NT2/D1 (cell line): Measurements from ENCODE around the gene TMEM253.

Experiments used
- DNase-seq: peaks from one replicate; pipeline ENCODE4 v3.0.0-alpha.2; 2011; ENCODE audit warnings: low read depth, low spot score
- H3K27me3 ChIP-seq: 2 replicates; pipeline ENCODE4 v1.6.0; 2011; ENCODE audit warnings: mild to moderate bottlenecking; ENCODE audit not compliant: insufficient read length, insufficient read depth
- H3K36me3 ChIP-seq: 2 replicates; pipeline ENCODE4 v1.6.1; 2011; ENCODE audit warnings: mild to moderate bottlenecking, low read length, mixed read lengths; ENCODE audit not compliant: insufficient read depth, insufficient read length
- H3K4me1 ChIP-seq: 2 replicates; pipeline ENCODE4 v1.5.1; 2011; ENCODE audit not compliant: insufficient read depth, insufficient read length
- H3K4me3 ChIP-seq: 2 replicates; pipeline ENCODE4 v1.5.1; 2011; ENCODE audit warnings: low read depth; ENCODE audit not compliant: insufficient read length
- H3K9ac ChIP-seq: 2 replicates; pipeline ENCODE4 v1.6.0; 2011; ENCODE audit warnings: low read depth; ENCODE audit not compliant: insufficient read length
- H3K9me3 ChIP-seq: 2 replicates; pipeline ENCODE4 v1.5.1; 2011; ENCODE audit warnings: mild to moderate bottlenecking, low read length; ENCODE audit not compliant: insufficient read depth
- SUZ12 ChIP-seq: IDR thresholded peaks from 2 replicates; pipeline ENCODE4 v1.6.1; 2011; ENCODE audit not compliant: insufficient read length, insufficient read depth; ENCODE audit errors: extremely low read depth
- YY1 ChIP-seq: IDR thresholded peaks from 2 replicates; pipeline ENCODE4 v1.6.1; 2011; ENCODE audit not compliant: insufficient read length, insufficient read depth
- ZNF274 ChIP-seq: IDR thresholded peaks from 2 replicates; pipeline ENCODE4 v1.6.1; 2011; ENCODE audit warnings: mild to moderate bottlenecking, low read depth, low read length

TMEM253 gene

GRCh38 chr14:21103710-21104447 is 3.0 kb downstream of the TMEM253 start:
- DNase-seq = peak; percentile 89
- Histone ChIP-seq H3K4me3 (peak overlapping the region; percentile 83), H3K9me3 (no peaks in the 10 kb centered on the region), H3K4me1 (peaks cover 13% of the 10 kb centered on the region), H3K36me3 (peaks cover 2% of the 10 kb centered on the region), H3K27me3 (no peaks in the 10 kb centered on the region), H3K9ac (peak overlapping the region; percentile 96)
- TF ChIP-seq SUZ12 (no peak), ZNF274 (no peak), YY1 (no peak)

DNA sequence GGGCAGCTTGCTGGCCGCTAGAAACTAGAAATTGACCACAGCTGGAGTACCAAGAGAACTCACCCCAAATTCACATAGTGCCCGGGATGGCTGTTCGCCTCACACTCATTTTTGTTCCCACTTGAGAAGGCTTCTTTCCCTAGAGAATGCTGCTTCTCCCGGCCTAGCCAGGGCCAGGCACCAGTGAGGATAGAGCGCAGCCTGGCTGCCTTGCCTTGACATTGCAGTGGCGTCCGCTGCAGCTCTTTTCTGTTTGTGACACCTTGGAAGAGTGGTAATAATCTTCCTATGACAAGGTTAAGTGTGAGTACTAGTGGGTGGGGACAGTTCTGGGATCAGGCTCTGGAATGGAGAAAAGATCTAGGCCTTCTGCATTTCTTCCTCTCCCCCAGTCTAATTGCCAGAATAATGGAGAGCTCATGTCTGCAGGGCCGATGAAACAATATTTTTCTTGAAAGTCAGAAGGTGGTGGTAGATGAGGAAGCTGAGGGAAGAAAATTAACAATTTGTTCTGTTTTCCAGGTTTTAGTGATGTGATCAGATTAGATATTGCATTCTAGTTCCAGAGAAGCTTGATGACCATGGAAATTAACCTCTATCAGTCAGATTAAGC is 3.7 kb downstream of the TMEM253 start:
- TF ChIP-seq SUZ12 = no peak
- TF ChIP-seq YY1 = no peak
- no peak for TF ChIP-seq ZNF274
- no peaks in the 10 kb centered on the region for H3K27me3 ChIP-seq
- no peak for DNase-seq
- H3K9me3 ChIP-seq = no peaks in the 10 kb centered on the region
- H3K4me3 ChIP-seq = peak overlapping the region; percentile 83
- H3K36me3 ChIP-seq = peaks cover 2% of the 10 kb centered on the region
- H3K9ac ChIP-seq = peak overlapping the region; percentile 96
- H3K4me1 ChIP-seq = peaks cover 13% of the 10 kb centered on the region

- Histone ChIP-seq H3K36me3 (peaks cover 2% of the 10 kb centered on the region), H3K27me3 (no peaks in the 10 kb centered on the region), H3K9me3 (no peaks in the 10 kb centered on the region), H3K4me3 (no peak overlapping the region), H3K4me1 (peaks cover 13% of the 10 kb centered on the region), H3K9ac (peak overlapping the region; percentile 96)
- no peak for DNase-seq
- TF ChIP-seq SUZ12 = no peak
- no peak for TF ChIP-seq ZNF274
- no peak for TF ChIP-seq YY1
These were observed 4.2 kb downstream of the TMEM253 start for GRCh38 chr14:21105095-21105494.

DNA sequence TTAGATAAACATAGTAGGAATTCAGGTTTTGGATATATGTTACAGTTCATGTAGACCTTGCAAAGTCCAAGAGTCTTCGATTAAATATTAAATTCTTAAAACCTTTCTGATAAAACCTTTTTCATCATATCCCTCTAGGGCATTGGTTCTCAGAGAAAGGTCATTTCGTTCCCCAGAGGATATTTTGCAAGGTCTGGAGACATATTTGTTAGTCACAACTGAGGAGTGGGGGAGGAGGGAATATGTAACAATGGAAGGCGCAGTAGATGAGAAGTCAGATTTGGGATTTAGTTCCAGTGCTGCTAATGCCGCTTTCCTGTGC is 5.3 kb downstream of the TMEM253 start:
- H3K4me3 ChIP-seq = no peak overlapping the region

GRCh38 chr14:21106498-21107282 is 5.8 kb downstream of the TMEM253 start:
- DNase-seq = no peak
- TF ChIP-seq ZNF274 (no peak), SUZ12 (no peak), YY1 (no peak)
- H3K4me1 ChIP-seq = peaks cover 10% of the 10 kb centered on the region

More for the DNA sequence above, 5.3 kb downstream of the TMEM253 start:
- no peaks in the 10 kb centered on the region for H3K9me3 ChIP-seq
- H3K27me3 ChIP-seq = no peaks in the 10 kb centered on the region
- TF ChIP-seq SUZ12 (no peak), ZNF274 (no peak), YY1 (no peak)
- H3K9ac ChIP-seq = no peak overlapping the region
- peaks cover 11% of the 10 kb centered on the region for H3K4me1 ChIP-seq
- DNase-seq = no peak
- peaks cover 2% of the 10 kb centered on the region for H3K36me3 ChIP-seq

GRCh38 chr14:21107283-21107800 is 6.5 kb downstream of the TMEM253 start:
- no peak for DNase-seq

More at GRCh38 chr14:21106498-21107282, 5.8 kb downstream of the TMEM253 start:
- Histone ChIP-seq H3K27me3 (no peaks in the 10 kb centered on the region), H3K9me3 (no peaks in the 10 kb centered on the region), H3K36me3 (no peaks in the 10 kb centered on the region), H3K9ac (no peak overlapping the region), H3K4me3 (no peak overlapping the region)

DNA sequence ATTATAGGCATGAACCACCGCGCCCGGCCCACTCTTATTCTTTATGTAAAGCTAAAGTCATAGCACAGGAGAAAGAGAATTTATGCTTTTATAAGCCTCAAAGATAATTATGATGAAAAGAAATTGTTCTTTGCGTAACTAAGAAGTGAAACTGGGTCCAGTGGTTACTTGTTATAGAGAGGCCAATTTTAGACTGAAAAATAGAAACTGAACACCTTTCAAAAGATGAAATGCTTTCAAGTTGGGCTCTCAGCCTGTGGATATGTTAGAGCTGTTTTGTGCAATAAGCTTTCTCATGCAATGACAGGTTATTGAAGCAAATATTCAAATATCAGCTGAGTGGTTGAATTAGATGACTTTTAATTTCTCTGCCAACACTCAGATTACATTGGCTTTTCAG is 7.9 kb downstream of the TMEM253 start:
- TF ChIP-seq SUZ12 = no peak
- TF ChIP-seq ZNF274 = no peak
- no peak for TF ChIP-seq YY1
- Histone ChIP-seq H3K4me3 (no peak overlapping the region), H3K36me3 (no peaks in the 10 kb centered on the region), H3K9me3 (no peaks in the 10 kb centered on the region), H3K9ac (no peak overlapping the region), H3K27me3 (no peaks in the 10 kb centered on the region), H3K4me1 (peaks cover 3% of the 10 kb centered on the region)
- no peak for DNase-seq

More at GRCh38 chr14:21107283-21107800, 6.5 kb downstream of the TMEM253 start:
- H3K9me3 ChIP-seq = no peaks in the 10 kb centered on the region
- no peaks in the 10 kb centered on the region for H3K27me3 ChIP-seq
- TF ChIP-seq YY1 = no peak
- no peak for TF ChIP-seq SUZ12
- no peak overlapping the region for H3K4me3 ChIP-seq
- no peaks in the 10 kb centered on the region for H3K36me3 ChIP-seq
- no peak overlapping the region for H3K9ac ChIP-seq
- peaks cover 4% of the 10 kb centered on the region for H3K4me1 ChIP-seq
